Upper lobe of left lung (tissue), 4 donors: ENCODE results near the gene ST8SIA2.

Experiments
- POLR2A ChIP-seq, 4 donors: fragments of 450-650 bp; IDR thresholded peaks; one replicate each; pipeline ENCODE4 v1.5.1; 2016 to 2017; ENCODE audit warnings: antibody characterized with exemption in 4 of 4, mild to moderate bottlenecking in 2 of 4
- POLR2AphosphoS5 ChIP-seq, 2 donors: sonication (generic); formaldehyde crosslinking; IDR thresholded peaks; one replicate each; pipeline ENCODE4 v1.5.1; 2017; ENCODE audit warnings: antibody characterized with exemption in 2 of 2
- TF ChIP-seq, protein P1 (sequence below), 6 experiments: fragments of 450-650 bp in 4 of 6; fragments of 200-600 bp in 2 of 6; sonication (generic) in 2 of 6; IDR thresholded peaks; one replicate each; pipeline ENCODE4 v1.5.1; 2016 to 2019; ENCODE audit warnings: antibody characterized with exemption in 6 of 6

DNA sequence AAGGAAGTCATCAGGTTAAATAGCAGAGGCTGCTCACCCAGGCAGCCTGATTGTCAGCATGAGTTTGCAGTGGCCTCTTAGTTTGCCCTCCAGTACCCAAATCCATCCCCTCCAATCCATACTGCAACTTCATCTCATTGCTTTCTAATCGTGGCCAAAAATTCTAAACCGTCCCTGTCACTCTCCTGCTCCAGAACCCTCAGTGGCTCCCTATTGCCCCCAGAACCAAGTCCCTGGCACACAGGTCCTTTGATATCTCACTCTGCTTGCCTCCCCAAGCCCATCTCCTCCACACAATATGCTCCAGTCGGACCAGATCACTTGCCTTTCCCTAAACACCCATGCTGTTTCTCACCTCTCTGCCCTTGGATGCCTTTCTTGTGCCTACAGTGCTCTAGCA is 49.7 kb downstream of the ST8SIA2 start:
- no peak for TF ChIP-seq POLR2AphosphoS5 (IDR thresholded peaks at IDR 0.05)
- TF ChIP-seq, protein P1, sequence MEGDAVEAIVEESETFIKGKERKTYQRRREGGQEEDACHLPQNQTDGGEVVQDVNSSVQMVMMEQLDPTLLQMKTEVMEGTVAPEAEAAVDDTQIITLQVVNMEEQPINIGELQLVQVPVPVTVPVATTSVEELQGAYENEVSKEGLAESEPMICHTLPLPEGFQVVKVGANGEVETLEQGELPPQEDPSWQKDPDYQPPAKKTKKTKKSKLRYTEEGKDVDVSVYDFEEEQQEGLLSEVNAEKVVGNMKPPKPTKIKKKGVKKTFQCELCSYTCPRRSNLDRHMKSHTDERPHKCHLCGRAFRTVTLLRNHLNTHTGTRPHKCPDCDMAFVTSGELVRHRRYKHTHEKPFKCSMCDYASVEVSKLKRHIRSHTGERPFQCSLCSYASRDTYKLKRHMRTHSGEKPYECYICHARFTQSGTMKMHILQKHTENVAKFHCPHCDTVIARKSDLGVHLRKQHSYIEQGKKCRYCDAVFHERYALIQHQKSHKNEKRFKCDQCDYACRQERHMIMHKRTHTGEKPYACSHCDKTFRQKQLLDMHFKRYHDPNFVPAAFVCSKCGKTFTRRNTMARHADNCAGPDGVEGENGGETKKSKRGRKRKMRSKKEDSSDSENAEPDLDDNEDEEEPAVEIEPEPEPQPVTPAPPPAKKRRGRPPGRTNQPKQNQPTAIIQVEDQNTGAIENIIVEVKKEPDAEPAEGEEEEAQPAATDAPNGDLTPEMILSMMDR (IDR thresholded peaks at IDR 0.05), result no peak
- TF ChIP-seq POLR2A (IDR thresholded peaks at IDR 0.05), result no peak
